Measurements from ENCODE around the gene CD27.
"Not testable (repeated sequence)": the region's sequence is repeated elsewhere in the genome, so short reads cannot be mapped to it uniquely, and the experiment has no call there.

GRCh38 chr12:6477601-6478377 is 33.0 kb downstream of the CD27 start:
- not testable (repeated sequence) for TF ChIP-seq E2F5 (CRISPR knock-in tag; IDR thresholded peaks at IDR 0.05); CTCF (IDR thresholded peaks at IDR 0.05)
